ENCODE results near the gene COL1A1.

COL1A1 gene

GRCh38 chr17:50149091-50149416, 52.4 kb downstream of the COL1A1 start:
- no peak overlapping the region for H3K9ac ChIP-seq (ENCODE audit: low read length)
- H3K4me3 ChIP-seq (ENCODE audit: low read length), result peak overlapping the region; percentile 81
- no peaks in the 10 kb centered on the region for H3K27me3 ChIP-seq (ENCODE audit: control insufficient read depth, insufficient read depth, low read length)
- peaks cover 12% of the 10 kb centered on the region for H3K36me3 ChIP-seq (ENCODE audit: control insufficient read depth, insufficient read depth, low read length)
- peaks cover 19% of the 10 kb centered on the region for H3K4me1 ChIP-seq (ENCODE audit: control insufficient read depth, insufficient read depth, low read length)
- H3K27ac ChIP-seq (ENCODE audit: low read depth, low read length), result peak overlapping the region; percentile 69

DNA sequence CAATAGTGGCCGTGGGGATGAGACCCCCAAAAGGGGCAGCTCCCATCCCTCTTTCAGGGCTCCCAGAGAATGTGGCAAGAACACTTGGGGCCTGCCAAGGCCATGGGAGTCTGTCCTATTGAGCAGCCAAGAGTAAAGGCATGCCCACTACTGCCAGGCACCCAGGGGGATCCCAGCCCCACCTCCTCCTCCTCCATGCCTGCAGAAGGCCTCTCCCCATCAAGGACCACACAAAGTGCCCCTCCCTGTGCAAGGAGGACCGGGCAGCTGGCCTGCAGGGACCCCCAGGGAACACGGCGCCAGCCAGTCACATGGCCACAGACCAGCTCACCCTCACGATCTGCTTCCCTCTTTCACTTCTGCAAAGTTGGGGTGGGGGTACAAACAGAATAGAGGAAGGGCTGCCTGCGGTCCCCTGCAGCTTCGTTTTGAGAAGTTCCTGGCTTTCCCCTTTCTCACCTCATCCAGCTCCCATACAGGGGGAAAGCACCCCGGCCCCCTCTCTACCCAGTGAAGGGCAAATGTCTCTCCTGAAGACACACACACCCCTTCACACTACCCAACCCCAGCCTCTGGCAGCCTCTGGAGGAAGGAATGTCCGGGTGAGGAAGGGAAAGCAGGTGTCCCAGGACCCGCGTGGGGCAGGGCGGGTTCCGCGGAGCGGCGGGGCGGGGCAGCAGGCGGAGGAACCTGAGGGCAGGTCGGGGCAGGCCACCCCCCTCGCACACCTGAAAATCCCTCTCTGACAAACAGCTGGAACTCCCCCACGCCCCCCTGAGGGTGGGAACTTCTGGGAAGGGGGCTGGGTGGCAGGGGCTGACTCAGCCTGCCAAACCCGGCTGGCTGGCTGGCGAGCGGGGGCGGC, 53.0 kb downstream of the COL1A1 start:
- H3K27ac ChIP-seq (ENCODE audit: low read depth, low read length), result peak overlapping the region; percentile 68

DNA sequence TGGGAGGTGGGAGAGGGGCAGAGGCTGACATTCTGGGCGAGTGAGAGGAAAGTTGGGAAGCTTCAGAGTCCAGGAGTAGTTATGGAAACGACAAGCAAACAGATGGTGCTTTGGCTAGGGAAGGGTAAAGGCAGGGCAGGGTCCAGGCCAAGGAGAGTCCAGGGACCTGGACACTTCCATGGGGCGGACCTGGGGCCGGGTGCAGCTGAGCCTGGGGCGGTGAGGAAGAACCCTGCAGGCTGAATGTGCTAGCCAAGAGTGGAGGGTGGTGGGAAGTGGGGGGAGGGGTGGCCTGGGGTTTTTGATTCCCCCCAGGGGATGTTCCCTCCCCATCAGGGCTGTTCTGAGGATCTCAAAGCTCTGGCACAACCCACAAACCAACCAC, 53.6 kb downstream of the COL1A1 start:
- Histone ChIP-seq H3K36me3 (ENCODE audit: control insufficient read depth, insufficient read depth, low read length) (peaks cover 19% of the 10 kb centered on the region), H3K4me3 (ENCODE audit: low read length) (peak overlapping the region; percentile 67), H3K4me1 (ENCODE audit: control insufficient read depth, insufficient read depth, low read length) (peaks cover 19% of the 10 kb centered on the region), H3K9ac (ENCODE audit: low read length) (no peak overlapping the region), H3K27ac (ENCODE audit: low read depth, low read length) (peak overlapping the region; percentile 68), H3K27me3 (ENCODE audit: control insufficient read depth, insufficient read depth, low read length) (no peaks in the 10 kb centered on the region)

More for the DNA sequence above, 53.0 kb downstream of the COL1A1 start:
- peaks cover 16% of the 10 kb centered on the region for H3K36me3 ChIP-seq (ENCODE audit: control insufficient read depth, insufficient read depth, low read length)
- H3K9ac ChIP-seq (ENCODE audit: low read length), result peak overlapping the region; percentile 47
- H3K4me1 ChIP-seq (ENCODE audit: control insufficient read depth, insufficient read depth, low read length), result peaks cover 19% of the 10 kb centered on the region
- peak overlapping the region; percentile 67 for H3K4me3 ChIP-seq (ENCODE audit: low read length)
- H3K27me3 ChIP-seq (ENCODE audit: control insufficient read depth, insufficient read depth, low read length), result no peaks in the 10 kb centered on the region

DNA sequence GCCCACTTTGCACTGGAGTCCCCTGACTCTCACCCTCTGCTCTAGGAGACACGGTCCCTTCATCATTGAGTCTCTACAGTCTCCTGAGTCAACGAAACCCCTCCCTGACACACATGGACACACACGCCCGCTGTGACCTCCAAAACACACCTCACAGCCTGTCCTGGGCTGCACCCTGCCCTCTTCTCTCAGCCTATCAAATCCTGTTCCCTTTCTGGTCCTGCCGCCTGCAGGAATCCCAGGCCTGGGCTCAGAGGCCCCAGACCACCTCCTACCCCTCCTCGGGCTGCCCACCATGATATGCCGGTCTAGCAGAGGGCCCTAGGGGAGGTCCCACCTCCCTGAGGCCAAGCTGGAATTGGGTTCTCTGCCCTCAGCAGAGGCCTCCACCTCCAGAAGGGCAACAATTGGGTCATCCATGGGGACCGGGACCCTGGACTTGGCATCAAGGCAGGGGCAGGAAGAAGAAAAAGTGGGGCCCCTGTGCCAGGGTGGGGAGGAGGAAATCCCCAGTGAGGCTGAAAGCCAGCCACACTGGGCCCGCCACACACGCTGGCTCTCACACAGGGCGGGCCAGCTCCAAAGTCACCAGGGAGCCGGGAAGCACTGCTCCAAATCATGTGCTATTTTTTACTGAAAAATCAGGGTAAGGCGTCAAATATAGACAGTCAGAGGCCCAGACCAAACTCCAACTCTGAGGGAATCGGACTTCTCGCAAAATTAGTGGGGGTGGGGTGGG, 54.3 kb downstream of the COL1A1 start:
- Histone ChIP-seq H3K27ac (ENCODE audit: low read depth, low read length) (peak overlapping the region; percentile 68), H3K4me3 (ENCODE audit: low read length) (peak overlapping the region; percentile 67), H3K9ac (ENCODE audit: low read length) (no peak overlapping the region), H3K4me1 (ENCODE audit: control insufficient read depth, insufficient read depth, low read length) (peaks cover 12% of the 10 kb centered on the region), H3K36me3 (ENCODE audit: control insufficient read depth, insufficient read depth, low read length) (peaks cover 26% of the 10 kb centered on the region), H3K27me3 (ENCODE audit: control insufficient read depth, insufficient read depth, low read length) (no peaks in the 10 kb centered on the region)

DNA sequence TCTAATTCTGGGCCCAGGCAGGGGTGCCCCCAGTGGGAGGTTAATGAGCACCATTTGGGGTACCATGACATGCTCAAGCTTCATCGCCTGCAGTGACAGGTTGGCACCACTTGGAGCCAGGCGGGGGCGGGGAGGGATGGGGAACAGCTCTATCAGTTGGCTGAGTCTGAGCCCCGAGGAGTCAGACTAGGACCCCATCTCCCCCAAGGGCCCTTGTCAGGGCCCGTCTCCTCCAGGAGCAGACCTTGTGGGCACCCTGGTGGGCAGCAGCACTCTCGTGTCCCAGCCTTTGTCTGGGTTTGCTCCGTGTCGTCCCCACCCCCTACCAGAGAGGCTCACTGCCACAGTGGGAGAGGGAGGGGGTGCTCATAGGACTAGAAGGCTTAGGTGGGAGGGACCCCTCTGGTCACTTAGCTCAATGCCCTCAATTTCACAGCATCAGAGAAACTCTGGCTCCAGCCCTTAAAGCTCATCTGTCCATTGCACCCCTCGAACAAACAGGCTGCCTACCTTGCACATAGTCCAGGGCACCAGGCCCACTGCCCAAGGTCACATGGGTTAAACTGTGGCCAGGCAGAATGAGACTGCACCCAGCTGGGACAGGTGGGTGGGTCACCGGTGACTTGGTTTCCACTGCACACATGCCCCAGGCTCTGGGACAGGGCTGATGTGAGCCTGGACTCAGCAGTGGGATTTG, 55.1 kb downstream of the COL1A1 start:
- H3K27me3 ChIP-seq (ENCODE audit: control insufficient read depth, insufficient read depth, low read length), result no peaks in the 10 kb centered on the region
- H3K9ac ChIP-seq (ENCODE audit: low read length), result no peak overlapping the region
- H3K4me3 ChIP-seq (ENCODE audit: low read length), result peak overlapping the region; percentile 67

DNA sequence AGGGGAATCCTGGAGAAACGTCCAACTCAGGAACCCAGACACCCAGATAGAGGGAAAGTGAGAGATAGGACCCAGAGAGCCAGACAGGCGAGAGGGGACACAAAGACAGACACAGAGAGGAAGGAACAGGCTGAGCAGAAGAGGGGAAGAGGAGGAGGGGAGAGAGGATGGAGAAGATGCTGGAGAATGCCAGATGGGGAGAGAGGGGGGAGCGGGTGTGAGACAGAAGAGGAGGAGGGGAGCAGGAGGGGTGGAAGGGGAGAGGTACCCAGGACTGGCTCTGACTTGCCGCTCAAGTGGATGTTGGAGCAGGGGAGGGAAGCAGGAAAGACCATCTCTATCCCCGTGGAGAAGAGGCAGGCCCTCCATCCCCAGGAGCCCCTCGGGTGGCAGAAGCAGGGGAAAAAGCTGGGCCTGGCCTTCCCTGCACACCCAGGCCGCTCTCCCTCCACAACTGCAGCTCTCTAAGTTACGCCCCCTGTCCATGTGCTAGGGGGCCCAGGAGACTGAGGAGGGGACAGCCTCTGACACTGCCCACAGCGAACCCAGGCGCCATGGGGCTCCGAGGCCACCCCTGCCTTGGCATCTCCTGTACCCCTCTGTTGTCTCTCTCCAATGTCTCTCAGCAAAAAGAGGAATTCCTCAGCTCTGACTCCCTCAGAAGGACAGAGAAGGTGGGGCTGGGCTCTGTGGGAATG, 55.8 kb downstream of the COL1A1 start:
- H3K4me3 ChIP-seq (ENCODE audit: low read length), result no peak overlapping the region
- H3K36me3 ChIP-seq (ENCODE audit: control insufficient read depth, insufficient read depth, low read length), result peaks cover 33% of the 10 kb centered on the region
- H3K27me3 ChIP-seq (ENCODE audit: control insufficient read depth, insufficient read depth, low read length), result no peaks in the 10 kb centered on the region
- H3K9ac ChIP-seq (ENCODE audit: low read length), result no peak overlapping the region
- peaks cover 9% of the 10 kb centered on the region for H3K4me1 ChIP-seq (ENCODE audit: control insufficient read depth, insufficient read depth, low read length)
- no peak overlapping the region for H3K27ac ChIP-seq (ENCODE audit: low read depth, low read length)

More for the DNA sequence above, 55.1 kb downstream of the COL1A1 start:
- peaks cover 30% of the 10 kb centered on the region for H3K36me3 ChIP-seq (ENCODE audit: control insufficient read depth, insufficient read depth, low read length)
- peaks cover 10% of the 10 kb centered on the region for H3K4me1 ChIP-seq (ENCODE audit: control insufficient read depth, insufficient read depth, low read length)
- no peak overlapping the region for H3K27ac ChIP-seq (ENCODE audit: low read depth, low read length)

GRCh38 chr17:50144845-50145531, 56.4 kb downstream of the COL1A1 start:
- no peak overlapping the region for H3K4me3 ChIP-seq (ENCODE audit: low read length)
- H3K27ac ChIP-seq (ENCODE audit: low read depth, low read length), result no peak overlapping the region
- peaks cover 9% of the 10 kb centered on the region for H3K4me1 ChIP-seq (ENCODE audit: control insufficient read depth, insufficient read depth, low read length)
- H3K36me3 ChIP-seq (ENCODE audit: control insufficient read depth, insufficient read depth, low read length), result peaks cover 33% of the 10 kb centered on the region
- no peaks in the 10 kb centered on the region for H3K27me3 ChIP-seq (ENCODE audit: control insufficient read depth, insufficient read depth, low read length)
- no peak overlapping the region for H3K9ac ChIP-seq (ENCODE audit: low read length)

DNA sequence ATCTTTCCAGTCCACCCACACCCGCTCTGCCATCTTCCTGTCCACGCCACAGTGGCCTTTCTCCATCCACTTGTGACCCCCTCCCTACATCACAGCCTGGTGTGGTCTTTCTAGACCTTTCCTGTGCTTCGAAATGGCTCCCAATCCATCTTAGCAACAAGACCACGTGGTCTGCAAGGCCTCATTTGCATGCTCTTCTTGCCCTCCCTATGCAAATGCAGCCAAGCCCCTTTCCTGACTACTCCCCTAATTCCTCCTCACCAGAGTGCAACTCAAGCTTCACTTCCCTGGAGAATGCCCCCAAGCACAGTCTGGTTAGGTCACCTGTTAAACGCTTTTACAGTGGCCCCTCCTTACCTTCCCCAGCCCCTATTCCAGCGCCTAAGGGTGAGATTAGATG, 57.1 kb downstream of the COL1A1 start:
- Histone ChIP-seq H3K36me3 (ENCODE audit: control insufficient read depth, insufficient read depth, low read length) (peaks cover 38% of the 10 kb centered on the region), H3K4me1 (ENCODE audit: control insufficient read depth, insufficient read depth, low read length) (peaks cover 9% of the 10 kb centered on the region), H3K9ac (ENCODE audit: low read length) (no peak overlapping the region), H3K27me3 (ENCODE audit: control insufficient read depth, insufficient read depth, low read length) (no peaks in the 10 kb centered on the region), H3K27ac (ENCODE audit: low read depth, low read length) (no peak overlapping the region), H3K4me3 (ENCODE audit: low read length) (no peak overlapping the region)

- peaks cover 9% of the 10 kb centered on the region for H3K4me1 ChIP-seq (ENCODE audit: control insufficient read depth, insufficient read depth, low read length)
- no peaks in the 10 kb centered on the region for H3K27me3 ChIP-seq (ENCODE audit: control insufficient read depth, insufficient read depth, low read length)
- H3K9ac ChIP-seq (ENCODE audit: low read length), result no peak overlapping the region
- no peak overlapping the region for H3K27ac ChIP-seq (ENCODE audit: low read depth, low read length)
- peaks cover 45% of the 10 kb centered on the region for H3K36me3 ChIP-seq (ENCODE audit: control insufficient read depth, insufficient read depth, low read length)
- no peak overlapping the region for H3K4me3 ChIP-seq (ENCODE audit: low read length)
Measured at GRCh38 chr17:50143461-50144176, 57.8 kb downstream of the COL1A1 start.

DNA sequence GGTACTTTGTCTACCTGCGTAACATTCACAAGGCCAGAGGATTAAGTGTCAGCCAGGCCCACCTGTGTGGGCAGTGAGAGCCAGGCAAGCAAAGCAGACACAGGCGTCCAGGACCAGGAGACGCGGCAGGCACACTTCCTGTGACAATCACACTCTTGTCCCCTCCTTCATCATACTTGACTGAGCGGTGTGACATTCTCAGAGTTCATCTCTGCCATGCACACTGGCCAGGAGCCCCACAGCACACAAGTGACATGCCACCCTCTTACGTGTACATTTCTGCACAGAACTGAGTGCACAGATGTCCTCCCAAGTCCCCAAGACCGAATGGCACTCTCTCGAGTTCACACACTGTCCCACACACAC, 59.7 kb downstream of the COL1A1 start:
- H3K27me3 ChIP-seq (ENCODE audit: control insufficient read depth, insufficient read depth, low read length), result no peaks in the 10 kb centered on the region
- H3K9ac ChIP-seq (ENCODE audit: low read length), result no peak overlapping the region
- peaks cover 5% of the 10 kb centered on the region for H3K4me1 ChIP-seq (ENCODE audit: control insufficient read depth, insufficient read depth, low read length)
- H3K27ac ChIP-seq (ENCODE audit: low read depth, low read length), result no peak overlapping the region
- no peak overlapping the region for H3K4me3 ChIP-seq (ENCODE audit: low read length)
- H3K36me3 ChIP-seq (ENCODE audit: control insufficient read depth, insufficient read depth, low read length), result peaks cover 64% of the 10 kb centered on the region

DNA sequence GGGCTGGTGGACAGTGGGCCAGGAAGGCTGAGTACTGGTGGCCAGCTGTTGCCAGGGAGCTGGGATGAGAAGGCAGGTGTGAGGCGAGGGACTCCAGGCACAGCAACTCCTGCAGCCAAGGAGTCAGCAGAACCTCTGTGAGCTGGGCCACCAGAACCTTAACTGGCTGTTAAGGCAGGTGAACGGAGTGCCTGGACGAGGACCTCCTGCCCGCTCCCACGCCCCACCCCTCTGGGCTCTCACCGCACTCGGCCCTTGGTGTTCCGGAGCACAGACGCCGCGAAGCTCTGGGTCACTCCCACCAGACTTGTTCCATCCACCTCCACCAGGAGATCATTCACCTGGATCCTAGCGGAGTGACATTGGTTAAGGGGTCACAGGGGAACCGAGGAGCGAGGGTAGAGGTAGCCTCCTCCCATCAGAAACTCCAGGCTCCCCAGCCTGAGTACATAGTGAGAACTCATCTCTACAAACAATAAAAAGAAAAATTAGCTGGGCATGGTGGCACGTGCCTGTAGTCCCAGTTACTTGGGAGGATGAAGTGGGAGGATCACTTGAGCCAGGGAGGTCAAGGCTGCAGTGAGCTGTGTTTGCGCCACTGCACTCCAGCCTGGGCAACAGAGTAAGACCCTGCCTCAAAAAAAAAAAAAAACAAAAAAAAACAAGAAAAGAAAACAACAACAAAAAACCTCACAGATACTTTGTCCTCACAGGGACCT, 60.2 kb downstream of the COL1A1 start:
- Histone ChIP-seq H3K4me1 (ENCODE audit: control insufficient read depth, insufficient read depth, low read length) (no peaks in the 10 kb centered on the region), H3K36me3 (ENCODE audit: control insufficient read depth, insufficient read depth, low read length) (peaks cover 66% of the 10 kb centered on the region), H3K4me3 (ENCODE audit: low read length) (no peak overlapping the region), H3K27ac (ENCODE audit: low read depth, low read length) (no peak overlapping the region), H3K9ac (ENCODE audit: low read length) (no peak overlapping the region), H3K27me3 (ENCODE audit: control insufficient read depth, insufficient read depth, low read length) (no peaks in the 10 kb centered on the region)
